Hepatocyte (in vitro differentiated cells): ENCODE results near the gene ZCCHC24. TPM values are rescaled to one million over a fixed set of nuclear protein-coding genes. Genes with fewer than 3 reads are reported as not detected.
A peak's percentile ranks its signal among the peaks of the same experiment; 100 is the strongest.

Source experiments
- DNase-seq: peaks from one replicate; pipeline ENCODE4 v3.0.0-alpha.2; 2016; ENCODE audit warnings: low spot score
- H2AFZ ChIP-seq: fragments of 200-600 bp; sonication (generic); 2 replicates; pipeline ENCODE4 v1.6.0; 2016; ENCODE audit warnings: antibody characterized with exemption, mild to moderate bottlenecking
- H3K27ac ChIP-seq: fragments of 200-600 bp; sonication (generic); 2 replicates; pipeline ENCODE4 v1.5.1; 2016; ENCODE audit warnings: mild to moderate bottlenecking
- H3K27me3 ChIP-seq: fragments of 200-600 bp; sonication (generic); 2 replicates; pipeline ENCODE4 v1.6.1; 2016
- H3K36me3 ChIP-seq: fragments of 200-600 bp; sonication (generic); replicated peaks from 2 replicates; pipeline ENCODE4 v1.5.1; 2016; ENCODE audit warnings: low read depth; ENCODE audit not compliant: insufficient read depth
- H3K4me1 ChIP-seq: fragments of 200-600 bp; sonication (generic); 2 replicates; pipeline ENCODE4 v1.5.1; 2016; ENCODE audit warnings: mild to moderate bottlenecking, moderate library complexity; ENCODE audit not compliant: insufficient read depth
- H3K4me2 ChIP-seq: fragments of 200-600 bp; sonication (generic); 2 replicates; pipeline ENCODE4 v1.6.0; 2016
- H3K4me3 ChIP-seq: fragments of 200-600 bp; sonication (generic); 2 replicates; pipeline ENCODE4 v1.5.1; 2016; ENCODE audit warnings: mild to moderate bottlenecking
- H3K79me2 ChIP-seq: fragments of 200-600 bp; sonication (generic); 2 replicates; pipeline ENCODE4 v1.6.0; 2017; ENCODE audit warnings: mild to moderate bottlenecking
- H3K9me2 ChIP-seq: fragments of 200-600 bp; sonication (generic); replicated peaks from 2 replicates; pipeline ENCODE4 v1.6.0; 2017; ENCODE audit warnings: mild to moderate bottlenecking; ENCODE audit not compliant: insufficient read depth
- H3K9me3 ChIP-seq: fragments of 200-600 bp; sonication (generic); 2 replicates; pipeline ENCODE4 v1.5.1; 2016; ENCODE audit warnings: low read depth, mild to moderate bottlenecking
- H4K20me1 ChIP-seq: fragments of 200-600 bp; sonication (generic); 2 replicates; pipeline ENCODE4 v1.6.0; 2016; ENCODE audit warnings: mild to moderate bottlenecking; ENCODE audit not compliant: insufficient read depth, poor library complexity, severe bottlenecking
- EZH2 ChIP-seq: fragments of 200-600 bp; sonication (generic); IDR thresholded peaks from 2 replicates; pipeline ENCODE4 v1.6.1; 2016; ENCODE audit warnings: antibody characterized with exemption, mild to moderate bottlenecking, borderline replicate concordance
- EZH2phosphoT487 ChIP-seq: fragments of 200-600 bp; sonication (generic); IDR thresholded peaks from one replicate; pipeline ENCODE4 v1.6.1; 2018; ENCODE audit warnings: antibody characterized with exemption, mild to moderate bottlenecking, low read depth, moderate library complexity; ENCODE audit not compliant: unreplicated experiment, severe bottlenecking
- WGBS: methylation state at CpG from one replicate; pipeline ENCODE4 v1.1.6; 2016; ENCODE audit warnings: low lambda C conversion rate; ENCODE audit errors: missing lambda C conversion rate; 5-methylcytosine and 5-hydroxymethylcytosine counted together
- polyA plus RNA-seq: library from polyadenylated mRNA; unstranded; fragments of >200 nt; fragmentation: Nextera tagmentation; extraction: Ambion mirVana; gene quantifications from 2 replicates; pipeline ENCODE4 v1.2.1, GENCODE V29; 2016
- total RNA-seq: library from RNA; depleted of rRNA; stranded (reverse); fragments of >200 nt; gene quantifications from 2 replicates; pipeline ENCODE4 v1.2.3, GENCODE V29; 2014
- TF ChIP-seq, protein P1 (sequence below): fragments of 200-600 bp; sonication (generic); IDR thresholded peaks from 2 replicates; pipeline ENCODE4 v1.5.1; 2016; ENCODE audit warnings: antibody characterized with exemption, mild to moderate bottlenecking; ENCODE audit not compliant: poor library complexity

Gene ZCCHC24
- total and polyA plus RNA-seq, 2 experiments from 2014 or later = 20.1 to 20.6 TPM

DNA sequence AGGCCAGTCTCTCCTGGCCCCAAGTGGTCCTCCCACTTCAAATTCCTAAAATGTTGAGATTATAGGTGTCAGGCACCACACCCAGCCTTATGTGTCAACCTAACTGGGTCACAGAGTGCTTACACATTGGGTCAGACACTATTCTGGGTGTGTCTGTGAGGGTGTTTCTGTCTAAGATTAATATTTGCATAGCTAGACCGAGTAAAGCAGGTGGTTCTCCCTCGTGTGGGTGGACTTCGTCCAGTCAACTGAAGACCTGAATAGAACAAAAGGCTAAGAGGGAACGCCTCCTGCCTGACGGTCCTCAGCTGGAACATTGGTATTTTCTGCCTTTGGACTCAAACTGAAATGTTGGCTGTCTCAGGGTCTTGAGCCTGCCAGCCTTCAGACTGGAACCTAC lies 86.6 kb downstream of the ZCCHC24 start:
- Histone ChIP-seq H3K27ac (peak overlapping the region; percentile 86), H3K4me2 (no peak overlapping the region), H3K4me3 (no peak overlapping the region), H4K20me1 (no peaks in the 10 kb centered on the region), H3K79me2 (no peaks in the 10 kb centered on the region), H3K9me3 (no peaks in the 10 kb centered on the region), H3K36me3 (no peaks in the 10 kb centered on the region), H3K9me2 (no peaks in the 10 kb centered on the region), H3K4me1 (peaks cover 4% of the 10 kb centered on the region), H3K27me3 (no peaks in the 10 kb centered on the region), H2AFZ (no peak overlapping the region)
- WGBS = 65% methylated on average over 5 of the region's 5 CpGs
- peak; percentile 79 for DNase-seq
- TF ChIP-seq EZH2 (no peak), EZH2phosphoT487 (no peak)
- TF ChIP-seq, protein P1, sequence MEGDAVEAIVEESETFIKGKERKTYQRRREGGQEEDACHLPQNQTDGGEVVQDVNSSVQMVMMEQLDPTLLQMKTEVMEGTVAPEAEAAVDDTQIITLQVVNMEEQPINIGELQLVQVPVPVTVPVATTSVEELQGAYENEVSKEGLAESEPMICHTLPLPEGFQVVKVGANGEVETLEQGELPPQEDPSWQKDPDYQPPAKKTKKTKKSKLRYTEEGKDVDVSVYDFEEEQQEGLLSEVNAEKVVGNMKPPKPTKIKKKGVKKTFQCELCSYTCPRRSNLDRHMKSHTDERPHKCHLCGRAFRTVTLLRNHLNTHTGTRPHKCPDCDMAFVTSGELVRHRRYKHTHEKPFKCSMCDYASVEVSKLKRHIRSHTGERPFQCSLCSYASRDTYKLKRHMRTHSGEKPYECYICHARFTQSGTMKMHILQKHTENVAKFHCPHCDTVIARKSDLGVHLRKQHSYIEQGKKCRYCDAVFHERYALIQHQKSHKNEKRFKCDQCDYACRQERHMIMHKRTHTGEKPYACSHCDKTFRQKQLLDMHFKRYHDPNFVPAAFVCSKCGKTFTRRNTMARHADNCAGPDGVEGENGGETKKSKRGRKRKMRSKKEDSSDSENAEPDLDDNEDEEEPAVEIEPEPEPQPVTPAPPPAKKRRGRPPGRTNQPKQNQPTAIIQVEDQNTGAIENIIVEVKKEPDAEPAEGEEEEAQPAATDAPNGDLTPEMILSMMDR = no peak

DNA sequence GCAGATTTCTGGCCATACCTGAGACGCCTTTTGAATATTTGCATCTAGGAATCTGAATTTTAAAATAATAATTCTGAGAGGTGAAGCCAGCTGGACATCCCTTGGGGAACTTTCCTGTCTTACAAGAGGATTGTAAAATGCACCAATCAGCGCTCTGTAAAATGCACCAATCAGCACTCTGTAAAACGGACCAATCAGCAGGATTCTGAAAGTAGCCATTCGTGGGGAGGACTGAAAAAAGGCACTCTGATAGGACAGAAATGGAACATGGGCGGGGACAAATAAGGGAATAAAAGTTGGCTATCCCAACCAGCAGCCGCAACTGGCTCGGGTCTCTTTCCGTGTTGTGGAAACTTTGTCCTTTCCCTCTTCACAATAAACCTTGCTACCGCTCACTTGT lies 88.2 kb downstream of the ZCCHC24 start:
- Histone ChIP-seq H3K9me3 (no peaks in the 10 kb centered on the region), H3K27ac (no peak overlapping the region), H3K36me3 (no peaks in the 10 kb centered on the region), H3K4me2 (no peak overlapping the region), H3K4me1 (peaks cover 4% of the 10 kb centered on the region), H4K20me1 (no peaks in the 10 kb centered on the region), H3K27me3 (no peaks in the 10 kb centered on the region), H3K9me2 (no peaks in the 10 kb centered on the region), H3K4me3 (no peak overlapping the region), H3K79me2 (no peaks in the 10 kb centered on the region), H2AFZ (no peak overlapping the region)
- WGBS = 98% methylated on average over 9 of the region's 9 CpGs
- no peak for DNase-seq
- TF ChIP-seq EZH2 (no peak), EZH2phosphoT487 (no peak)
- TF ChIP-seq, protein P1 = no peak

DNA sequence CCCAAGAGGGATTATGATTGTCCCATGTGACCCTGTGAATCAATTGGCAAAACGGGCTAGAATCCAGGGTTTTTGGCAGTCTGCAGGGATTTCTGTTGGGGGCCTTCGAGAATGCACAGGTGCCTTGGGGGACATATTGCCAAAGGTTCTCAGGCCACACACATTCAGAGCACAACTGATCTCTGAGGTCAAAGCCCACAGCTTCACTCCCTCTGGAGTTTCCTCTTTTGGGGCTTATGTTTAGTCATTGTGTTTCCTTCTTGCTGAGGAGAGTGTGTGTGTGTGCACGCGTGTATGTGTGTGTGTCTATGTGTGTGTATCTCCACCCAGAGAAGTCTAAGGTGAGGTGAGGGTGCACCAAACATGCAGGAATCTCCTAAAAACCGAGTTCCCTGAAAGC lies 89.3 kb downstream of the ZCCHC24 start:
- H2AFZ ChIP-seq = no peak overlapping the region
- no peaks in the 10 kb centered on the region for H3K9me2 ChIP-seq
- H3K4me2 ChIP-seq = no peak overlapping the region
- no peaks in the 10 kb centered on the region for H3K36me3 ChIP-seq
- TF ChIP-seq EZH2phosphoT487 (no peak), EZH2 (no peak)
- TF ChIP-seq, protein P1 = no peak
- DNase-seq = no peak
- H3K4me3 ChIP-seq = no peak overlapping the region
- WGBS = 94% methylated on average over 5 of the region's 5 CpGs
- no peaks in the 10 kb centered on the region for H3K79me2 ChIP-seq
- H4K20me1 ChIP-seq = no peaks in the 10 kb centered on the region
- no peaks in the 10 kb centered on the region for H3K9me3 ChIP-seq
- peaks cover 4% of the 10 kb centered on the region for H3K4me1 ChIP-seq
- no peak overlapping the region for H3K27ac ChIP-seq
- no peaks in the 10 kb centered on the region for H3K27me3 ChIP-seq

DNA sequence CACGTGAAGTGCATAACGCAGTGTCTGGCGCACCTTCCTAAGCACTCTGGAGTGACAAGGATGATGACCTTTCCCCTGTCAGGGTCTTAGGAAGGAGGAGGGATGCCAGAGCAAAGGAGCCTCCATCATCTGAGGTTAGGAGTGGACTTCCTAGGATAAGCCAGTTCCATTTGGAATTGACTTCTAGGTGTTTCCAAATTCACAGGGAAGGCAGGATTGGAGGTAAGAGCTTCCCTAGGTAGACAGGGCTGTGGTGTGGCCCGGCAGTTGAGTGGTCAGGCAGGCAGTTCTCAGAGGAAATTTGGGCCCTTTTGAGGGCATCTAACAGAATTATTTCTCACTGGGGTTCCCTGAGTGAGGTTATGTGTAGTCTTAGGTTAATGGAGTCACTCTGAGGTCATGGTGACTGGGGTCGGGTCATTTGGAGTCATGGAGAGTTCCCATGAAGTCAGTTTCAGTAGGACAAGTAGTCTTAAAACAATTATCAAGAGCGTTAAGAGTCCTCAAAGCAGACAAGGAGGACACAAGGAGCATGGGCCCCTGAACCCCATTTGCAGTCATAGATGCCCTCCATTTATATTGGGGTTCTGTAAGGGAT lies 89.9 kb downstream of the ZCCHC24 start:
- no peaks in the 10 kb centered on the region for H3K79me2 ChIP-seq
- no peak overlapping the region for H3K27ac ChIP-seq
- H3K4me1 ChIP-seq = peaks cover 4% of the 10 kb centered on the region
- no peaks in the 10 kb centered on the region for H3K36me3 ChIP-seq
- H3K9me2 ChIP-seq = no peaks in the 10 kb centered on the region
- H3K4me2 ChIP-seq = no peak overlapping the region
- TF ChIP-seq EZH2phosphoT487 (no peak), EZH2 (no peak)
- TF ChIP-seq, protein P1 = no peak
- H3K4me3 ChIP-seq = no peak overlapping the region
- 93% methylated on average over 6 of the region's 6 CpGs for WGBS
- no peak overlapping the region for H2AFZ ChIP-seq
- H3K27me3 ChIP-seq = no peaks in the 10 kb centered on the region
- DNase-seq = no peak
- H3K9me3 ChIP-seq = no peaks in the 10 kb centered on the region
- H4K20me1 ChIP-seq = no peaks in the 10 kb centered on the region
